ENCODE results near the gene ZFYVE21. TPM values are rescaled to one million over a fixed set of nuclear protein-coding genes. Genes with fewer than 3 reads are reported as not detected.

Gene ZFYVE21
- total RNA-seq, 4 donors from 2014 or later: 121 to 180 (median 156) TPM

GRCh38 chr14:103749452-103749851 is 33.8 kb downstream of the ZFYVE21 start:
- no peak for TF ChIP-seq POLR2A (IDR thresholded peaks at IDR 0.05; ENCODE audit: low read depth)
- no peak for TF ChIP-seq EP300 (IDR thresholded peaks at IDR 0.05)
- no peak for TF ChIP-seq CTCF (IDR thresholded peaks at IDR 0.05)
- H3K4me3 ChIP-seq: no peak overlapping the region
- H3K4me1 ChIP-seq: no peaks in the 10 kb centered on the region
- intact Hi-C loops (cut with DNase I): no loop called here
- no peaks in the 10 kb centered on the region for H3K9me3 ChIP-seq
- DNase-seq (ENCODE audit: extremely low spot score): no peak
- peaks cover 0 to 97% (median 69%) of the 10 kb centered on the region in 4 donors for H3K36me3 ChIP-seq
- H3K27me3 ChIP-seq: no peaks in the 10 kb centered on the region
- 91% methylated on average over 5 of the region's 5 CpGs for WGBS
- H3K27ac ChIP-seq (replicated peaks in 1 of 4): no peak overlapping the region

- DNase-seq (ENCODE audit: extremely low spot score): no peak
- H3K4me3 ChIP-seq: no peak overlapping the region
- intact Hi-C loops (cut with DNase I): no loop called here
- no peaks in the 10 kb centered on the region for H3K9me3 ChIP-seq
- peaks cover 0 to 97% (median 65%) of the 10 kb centered on the region in 4 donors for H3K36me3 ChIP-seq
- H3K27me3 ChIP-seq: no peaks in the 10 kb centered on the region
- TF ChIP-seq CTCF (IDR thresholded peaks at IDR 0.05) (peak in 2 of 3 experiments; percentile 17 to 28), POLR2A (IDR thresholded peaks at IDR 0.05; ENCODE audit: low read depth) (no peak)
- H3K27ac ChIP-seq (replicated peaks in 1 of 4): no peak overlapping the region
- no peaks in the 10 kb centered on the region for H3K4me1 ChIP-seq
- 77% methylated on average over 5 of the region's 5 CpGs for WGBS
Measured at GRCh38 chr14:103749860-103750259, 34.2 kb downstream of the ZFYVE21 start.

- intact Hi-C loops (cut with DNase I): no loop called here
- Histone ChIP-seq H3K4me1 (peaks cover 0 to 6% (median 0%) of the 10 kb centered on the region in 4 donors), H3K4me3 (no peak overlapping the region), H3K9me3 (no peaks in the 10 kb centered on the region), H3K27me3 (no peaks in the 10 kb centered on the region), H3K27ac (replicated peaks in 1 of 4) (no peak overlapping the region), H3K36me3 (peaks cover 0 to 67% (median 34%) of the 10 kb centered on the region in 4 donors)
- DNase-seq (ENCODE audit: extremely low spot score): no peak
- 82% methylated on average over 9 of the region's 9 CpGs for WGBS
- TF ChIP-seq EP300 (IDR thresholded peaks at IDR 0.05) (no peak), CTCF (IDR thresholded peaks at IDR 0.05) (no peak), POLR2AphosphoS5 (IDR thresholded peaks at IDR 0.05) (no peak), POLR2A (IDR thresholded peaks at IDR 0.05; ENCODE audit: low read depth) (no peak)
Measured at GRCh38 chr14:103753774-103754173, 38.2 kb downstream of the ZFYVE21 start.

GRCh38 chr14:103755060-103755459 is 39.5 kb downstream of the ZFYVE21 start:
- no peaks in the 10 kb centered on the region for H3K27me3 ChIP-seq
- TF ChIP-seq EP300 (IDR thresholded peaks at IDR 0.05) (no peak), POLR2AphosphoS5 (IDR thresholded peaks at IDR 0.05) (no peak), POLR2A (IDR thresholded peaks at IDR 0.05; ENCODE audit: low read depth) (no peak), CTCF (IDR thresholded peaks at IDR 0.05) (no peak)
- H3K36me3 ChIP-seq: peaks cover 0 to 54% (median 26%) of the 10 kb centered on the region in 4 donors
- WGBS: 96% methylated on average over 6 of the region's 6 CpGs
- no peak overlapping the region for H3K27ac ChIP-seq (replicated peaks in 1 of 4)
- intact Hi-C loops (cut with DNase I): no loop called here
- no peak overlapping the region for H3K4me3 ChIP-seq
- H3K9me3 ChIP-seq: no peaks in the 10 kb centered on the region
- H3K4me1 ChIP-seq: peaks cover 0 to 6% (median 0%) of the 10 kb centered on the region in 4 donors
- DNase-seq (ENCODE audit: extremely low spot score): no peak

GRCh38 chr14:103758059-103758776 is 42.6 kb downstream of the ZFYVE21 start:
- Histone ChIP-seq H3K4me1 (peaks cover 0 to 6% (median 0%) of the 10 kb centered on the region in 4 donors), H3K9me3 (no peaks in the 10 kb centered on the region), H3K4me3 (no peak overlapping the region), H3K27me3 (no peaks in the 10 kb centered on the region), H3K27ac (replicated peaks in 1 of 4) (no peak overlapping the region), H3K36me3 (peaks cover 0 to 26% (median 8%) of the 10 kb centered on the region in 4 donors)
- no peak for TF ChIP-seq POLR2AphosphoS5 (IDR thresholded peaks at IDR 0.05)
- TF ChIP-seq CTCF (IDR thresholded peaks at IDR 0.05): no peak
- TF ChIP-seq EP300 (IDR thresholded peaks at IDR 0.05): no peak
- TF ChIP-seq POLR2A (IDR thresholded peaks at IDR 0.05; ENCODE audit: low read depth): no peak
- intact Hi-C loops (cut with DNase I): no loop called here
- 92% methylated on average over 8 of the region's 8 CpGs for WGBS
- no peak for DNase-seq (ENCODE audit: extremely low spot score)
